Measurements from ENCODE around the gene TPSB2.
"Not testable (repeated sequence)": the region's sequence is repeated elsewhere in the genome, so short reads cannot be mapped to it uniquely, and the experiment has no call there.

The TPSB2 gene

DNA sequence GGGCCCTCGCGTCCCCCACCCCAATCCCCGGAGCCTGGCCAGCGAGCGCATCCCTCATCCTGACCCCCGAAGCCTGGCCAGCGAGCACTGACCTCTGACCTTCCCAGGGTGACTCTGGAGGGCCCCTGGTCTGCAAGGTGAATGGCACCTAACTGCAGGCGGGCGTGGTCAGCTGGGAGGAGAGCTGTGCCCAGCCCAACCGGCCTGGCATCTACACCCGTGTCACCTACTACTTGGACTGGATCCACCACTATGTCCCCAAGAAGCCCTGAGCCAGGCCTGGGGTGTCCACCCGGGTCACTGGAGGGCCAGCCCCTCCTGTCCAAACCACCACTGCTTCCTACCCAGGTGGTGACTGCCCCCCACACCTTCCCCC is 28.2 kb upstream of the TPSB2 start:
- no peaks in the 10 kb centered on the region for H3K36me3 ChIP-seq
- no peaks in the 10 kb centered on the region for H3K4me1 ChIP-seq
- H3K4me3 ChIP-seq (ENCODE audit: low read depth, low read length), result no peak overlapping the region
- no peaks in the 10 kb centered on the region for H3K9me3 ChIP-seq
- peaks cover 58% of the 10 kb centered on the region for H3K27me3 ChIP-seq
- no peak for DNase-seq
- TF ChIP-seq CTCF (IDR thresholded peaks at IDR 0.05; ENCODE audit: low read depth, low read length), result no peak

- no peak for DNase-seq
- Histone ChIP-seq H3K36me3 (no peaks in the 10 kb centered on the region), H3K4me3 (ENCODE audit: low read depth, low read length) (no peak overlapping the region), H3K27me3 (peaks cover 52% of the 10 kb centered on the region), H3K9me3 (no peaks in the 10 kb centered on the region), H3K4me1 (no peaks in the 10 kb centered on the region)
- no peak for TF ChIP-seq CTCF (IDR thresholded peaks at IDR 0.05; ENCODE audit: low read depth, low read length)
These were observed 27.7 kb upstream of the TPSB2 start for GRCh38 chr16:1257561-1258224.

DNA sequence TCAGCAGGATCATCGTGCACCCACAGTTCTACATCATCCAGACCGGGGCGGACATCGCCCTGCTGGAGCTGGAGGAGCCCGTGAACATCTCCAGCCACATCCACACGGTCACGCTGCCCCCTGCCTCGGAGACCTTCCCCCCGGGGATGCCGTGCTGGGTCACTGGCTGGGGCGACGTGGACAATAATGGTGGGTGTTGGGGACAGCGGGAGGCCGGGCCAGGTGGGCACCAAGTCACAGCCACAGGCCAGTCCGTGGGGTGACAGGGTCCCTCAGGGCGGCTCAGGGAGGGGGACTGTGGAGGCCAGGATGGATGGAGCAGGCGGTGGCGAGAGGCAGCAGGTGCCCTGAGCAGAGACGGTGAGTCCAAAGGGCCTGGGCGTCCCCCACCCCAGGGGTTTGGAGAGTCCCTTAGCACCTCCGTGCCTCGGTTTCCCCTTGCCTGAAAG is 26.9 kb upstream of the TPSB2 start:
- TF ChIP-seq CTCF (IDR thresholded peaks at IDR 0.05; ENCODE audit: low read depth, low read length), result no peak
- H3K4me3 ChIP-seq (ENCODE audit: low read depth, low read length), result no peak overlapping the region

DNA sequence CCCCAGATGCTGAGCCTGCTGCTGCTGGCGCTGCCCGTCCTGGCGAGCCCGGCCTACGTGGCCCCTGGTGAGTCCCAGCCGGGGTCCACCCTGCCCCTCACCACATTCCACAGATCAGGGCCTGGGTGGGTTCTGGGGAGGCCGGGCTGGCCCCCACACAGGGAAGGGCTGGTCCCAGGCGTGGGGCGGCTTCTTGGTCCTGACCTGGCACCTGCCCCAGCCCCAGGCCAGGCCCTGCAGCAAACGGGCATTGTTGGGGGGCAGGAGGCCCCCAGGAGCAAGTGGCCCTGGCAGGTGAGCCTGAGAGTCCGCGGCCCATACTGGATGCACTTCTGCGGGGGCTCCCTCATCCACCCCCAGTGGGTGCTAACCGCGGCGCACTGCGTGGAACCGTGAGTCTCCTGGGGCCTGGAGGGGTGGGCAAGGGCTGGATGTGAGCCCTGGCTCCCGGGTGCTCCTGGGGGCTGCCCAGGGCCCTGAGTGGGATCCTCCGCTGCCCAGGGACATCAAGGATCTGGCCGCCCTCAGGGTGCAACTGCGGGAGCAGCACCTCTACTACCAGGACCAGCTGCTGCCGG is 26.4 kb upstream of the TPSB2 start:
- DNase-seq, result not testable (repeated sequence)

More for the DNA sequence above, 26.9 kb upstream of the TPSB2 start:
- H3K4me1 ChIP-seq, result no peaks in the 10 kb centered on the region
- no peak for DNase-seq
- no peaks in the 10 kb centered on the region for H3K36me3 ChIP-seq
- H3K27me3 ChIP-seq, result peaks cover 45% of the 10 kb centered on the region
- H3K9me3 ChIP-seq, result no peaks in the 10 kb centered on the region

GRCh38 chr16:1255276-1256122 is 25.5 kb upstream of the TPSB2 start, which contains the start of gene TPSD1:
TSS of gene TPSD1 (plus strand) at chr16:1256069. CDS start at chr16:1256281, 212 bp downstream.
- not testable (repeated sequence) for H3K9me3 ChIP-seq; H3K4me1 ChIP-seq; H3K36me3 ChIP-seq; H3K4me3 ChIP-seq (ENCODE audit: low read depth, low read length); DNase-seq
- H3K27me3 ChIP-seq, result peaks cover 31% of the 10 kb centered on the region

More for the DNA sequence above, 26.4 kb upstream of the TPSB2 start:
- H3K4me3 ChIP-seq (ENCODE audit: low read depth, low read length); H3K4me1 ChIP-seq; H3K9me3 ChIP-seq; H3K36me3 ChIP-seq: not testable (repeated sequence)
- H3K27me3 ChIP-seq, result peaks cover 39% of the 10 kb centered on the region

- H3K27me3 ChIP-seq, result peaks cover 24% of the 10 kb centered on the region
- not testable (repeated sequence) for DNase-seq; H3K4me1 ChIP-seq; H3K9me3 ChIP-seq; H3K4me3 ChIP-seq (ENCODE audit: low read depth, low read length); H3K36me3 ChIP-seq
These were observed 24.8 kb upstream of the TPSB2 start for GRCh38 chr16:1254821-1255220.

DNA sequence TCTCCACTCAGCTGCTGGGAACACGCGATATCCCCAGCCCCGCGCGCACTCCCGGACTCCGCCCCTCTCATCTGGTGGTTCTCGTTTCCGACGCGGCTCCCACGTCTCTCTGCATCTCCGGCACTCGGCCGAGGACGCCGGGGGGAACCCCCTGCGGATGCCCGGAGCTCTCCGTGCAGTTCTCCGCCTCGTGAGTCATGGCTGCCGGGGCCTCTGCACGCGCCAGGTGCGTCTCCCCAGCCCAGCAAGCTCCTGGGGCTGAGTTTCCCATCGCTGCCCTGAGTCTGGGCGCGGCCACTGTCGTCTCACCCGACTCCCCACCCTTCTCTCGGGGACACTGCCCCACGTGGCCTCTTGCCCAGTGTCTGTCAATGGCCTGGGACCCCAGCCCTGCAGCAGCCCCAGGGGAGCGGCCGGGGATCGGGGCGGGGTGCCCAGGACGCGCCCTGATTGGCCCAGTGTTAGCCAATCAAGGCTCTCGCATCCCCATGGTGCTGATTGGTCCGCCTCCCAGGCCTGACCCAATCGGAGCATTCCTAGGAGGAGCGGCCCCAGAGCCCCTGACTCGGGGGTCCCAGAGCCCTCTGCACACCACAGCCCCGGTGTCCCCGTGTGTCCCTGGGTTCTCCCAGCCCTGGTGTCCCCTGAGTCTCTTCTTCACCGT is 23.8 kb upstream of the TPSB2 start:
- not testable (repeated sequence) for DNase-seq; H3K4me3 ChIP-seq (ENCODE audit: low read depth, low read length); H3K9me3 ChIP-seq; H3K36me3 ChIP-seq; H3K4me1 ChIP-seq
- H3K27me3 ChIP-seq, result peaks cover 14% of the 10 kb centered on the region

GRCh38 chr16:1249031-1249755 is 19.2 kb upstream of the TPSB2 start:
- not testable (repeated sequence) for H3K4me3 ChIP-seq (ENCODE audit: low read depth, low read length); DNase-seq; H3K4me1 ChIP-seq; H3K36me3 ChIP-seq; H3K9me3 ChIP-seq
- H3K27me3 ChIP-seq, result peaks cover 32% of the 10 kb centered on the region

DNA sequence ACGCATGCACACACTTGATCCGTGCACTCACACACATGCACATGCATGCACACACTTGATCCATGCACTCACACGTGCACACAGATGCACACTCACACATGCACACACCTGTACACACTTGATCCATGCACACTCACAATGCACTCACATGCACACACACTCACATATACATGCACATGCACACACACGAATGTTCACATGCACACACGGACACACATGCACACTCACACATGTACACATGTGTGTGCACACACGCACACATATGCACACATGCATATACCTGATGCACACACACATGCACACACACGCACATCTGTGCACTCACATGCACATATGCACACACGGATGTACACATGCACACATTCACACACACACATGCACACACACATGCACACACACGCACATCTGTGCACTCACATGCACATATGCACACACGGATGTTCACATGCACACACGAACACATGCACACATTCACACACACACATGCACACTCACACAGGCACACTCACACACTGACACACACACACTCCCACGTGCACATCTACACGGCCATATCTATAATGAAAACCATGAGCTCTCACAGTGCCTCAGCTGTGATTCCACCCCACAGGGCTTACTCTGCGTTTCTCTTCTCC is 18.0 kb upstream of the TPSB2 start:
- not testable (repeated sequence) for H3K4me1 ChIP-seq; H3K36me3 ChIP-seq; DNase-seq; H3K4me3 ChIP-seq (ENCODE audit: low read depth, low read length); H3K9me3 ChIP-seq
- peaks cover 32% of the 10 kb centered on the region for H3K27me3 ChIP-seq

All from BE2C (cell line).